HEK293 (cell line): ENCODE data around the gene PCBD1.

Experiments
- CTCF ChIA-PET: fragments of 350-600 bp; formaldehyde crosslinking; extraction: SDS; loops from one replicate; lab custom pipeline; 2021; ENCODE audit warnings: antibody characterized with exemption; lab: Yijun Ruan, JAX
- POLR2A ChIA-PET: fragments of 300-600 bp; formaldehyde crosslinking; extraction: SDS; loops from one replicate; lab custom pipeline; 2020; ENCODE audit warnings: antibody characterized with exemption, inconsistent platforms; lab: Yijun Ruan, JAX
- H3K27ac ChIP-seq: fragments of 200-500 bp; sonication (Bioruptor generic); 2 replicates; pipeline ENCODE4 v1.5.1; 2014; ENCODE audit warnings: low read depth, low read length, control low read depth, inconsistent platforms; ENCODE audit errors: extremely low read depth
- H3K36me3 ChIP-seq, 2 experiments: fragments of 200-500 bp in 1 of 2; sonication (Bioruptor generic) in 1 of 2; 1 replicate in 1 of 2; 2 replicates in 1 of 2; pipeline ENCODE4 v1.5.1; 2014 to 2017; ENCODE audit warnings: inconsistent platforms in 2 of 2, low read length in 2 of 2; ENCODE audit not compliant: control insufficient read depth in 2 of 2, insufficient read depth in 1 of 2
- H3K4me1 ChIP-seq: fragments of 200-500 bp; sonication (Bioruptor generic); 2 replicates; pipeline ENCODE4 v1.5.1; 2014; ENCODE audit warnings: mild to moderate bottlenecking, low read length, inconsistent platforms; ENCODE audit not compliant: control insufficient read depth, insufficient read depth
- H3K4me3 ChIP-seq: 2 replicates; pipeline ENCODE4 v1.5.1; 2011; ENCODE audit warnings: low read depth, mild to moderate bottlenecking, control low read depth, low read length, moderate library complexity
- H3K9me3 ChIP-seq: fragments of 200-500 bp; sonication (Bioruptor generic); 2 replicates; pipeline ENCODE4 v1.5.1; 2014; ENCODE audit warnings: low read depth, low read length, inconsistent platforms; ENCODE audit not compliant: control insufficient read depth, insufficient read depth
- BCL11A ChIP-seq: fragments of 450-650 bp; formaldehyde crosslinking; IDR thresholded peaks from 2 replicates; pipeline ENCODE4 v1.5.1; 2016; ENCODE audit warnings: low read depth, missing biosample characterization, missing genetic modification characterization
- HOXA7 ChIP-seq: sonication (generic); formaldehyde crosslinking; IDR thresholded peaks from 2 replicates; pipeline ENCODE4 v1.8.1; 2022; ENCODE audit warnings: missing genetic modification reagents, borderline replicate concordance
- OSR2 ChIP-seq: fragments of 450-650 bp; formaldehyde crosslinking; IDR thresholded peaks from 2 replicates; pipeline ENCODE4 v1.5.1; 2016; ENCODE audit warnings: missing biosample characterization, missing genetic modification characterization
- RBAK ChIP-seq: fragments of 450-650 bp; formaldehyde crosslinking; IDR thresholded peaks from 2 replicates; pipeline ENCODE4 v1.5.1; 2016; ENCODE audit warnings: missing biosample characterization, missing genetic modification characterization
- SETDB1 ChIP-seq: IDR thresholded peaks from one replicate; pipeline ENCODE4 v1.6.1; 2017; ENCODE audit warnings: mild to moderate bottlenecking, low read length, moderate library complexity, mixed read lengths; ENCODE audit not compliant: insufficient read length
- SP7 ChIP-seq: fragments of 450-650 bp; formaldehyde crosslinking; IDR thresholded peaks from 2 replicates; pipeline ENCODE4 v1.5.1; 2016; ENCODE audit warnings: missing biosample characterization, missing genetic modification characterization
- ZBTB17 ChIP-seq: fragments of 450-650 bp; formaldehyde crosslinking; IDR thresholded peaks from 2 replicates; pipeline ENCODE4 v1.5.1; 2016; ENCODE audit warnings: missing biosample characterization, missing genetic modification characterization
- ZBTB20 ChIP-seq: fragments of 450-650 bp; formaldehyde crosslinking; IDR thresholded peaks from 2 replicates; pipeline ENCODE4 v1.5.1; 2016; ENCODE audit warnings: missing biosample characterization, missing genetic modification characterization
- ZBTB21 ChIP-seq: fragments of 450-650 bp; formaldehyde crosslinking; IDR thresholded peaks from 2 replicates; pipeline ENCODE4 v1.5.1; 2017; ENCODE audit warnings: missing biosample characterization, missing genetic modification characterization
- ZNF16 ChIP-seq: fragments of 450-650 bp; formaldehyde crosslinking; IDR thresholded peaks from 2 replicates; pipeline ENCODE4 v1.5.1; 2016; ENCODE audit warnings: low read depth, missing biosample characterization, missing genetic modification characterization
- ZNF202 ChIP-seq: fragments of 450-650 bp; formaldehyde crosslinking; IDR thresholded peaks from 2 replicates; pipeline ENCODE4 v1.5.1; 2016; ENCODE audit warnings: missing biosample characterization, missing genetic modification characterization, borderline replicate concordance
- ZNF223 ChIP-seq: fragments of 450-650 bp; formaldehyde crosslinking; IDR thresholded peaks from 2 replicates; pipeline ENCODE4 v1.5.1; 2016; ENCODE audit warnings: missing biosample characterization, missing genetic modification characterization
- ZNF24 ChIP-seq: fragments of 450-650 bp; formaldehyde crosslinking; IDR thresholded peaks from 2 replicates; pipeline ENCODE4 v1.5.1; 2016; ENCODE audit warnings: missing biosample characterization, missing genetic modification characterization
- ZNF302 ChIP-seq: fragments of 450-650 bp; formaldehyde crosslinking; IDR thresholded peaks from 2 replicates; pipeline ENCODE4 v1.5.1; 2016; ENCODE audit warnings: missing biosample characterization, missing genetic modification characterization, low read depth
- ZNF423 ChIP-seq: fragments of 450-650 bp; formaldehyde crosslinking; IDR thresholded peaks from 2 replicates; pipeline ENCODE4 v1.5.1; 2016; ENCODE audit warnings: missing biosample characterization, missing genetic modification characterization
- ZNF426 ChIP-seq: fragments of 450-650 bp; formaldehyde crosslinking; IDR thresholded peaks from 2 replicates; pipeline ENCODE4 v1.5.1; 2017; ENCODE audit warnings: missing biosample characterization, missing genetic modification characterization, mild to moderate bottlenecking, inconsistent platforms, moderate library complexity
- ZNF48 ChIP-seq: fragments of 450-650 bp; formaldehyde crosslinking; IDR thresholded peaks from 2 replicates; pipeline ENCODE4 v1.5.1; 2016; ENCODE audit warnings: missing biosample characterization, missing genetic modification characterization
- ZNF544 ChIP-seq: fragments of 450-650 bp; formaldehyde crosslinking; IDR thresholded peaks from 2 replicates; pipeline ENCODE4 v1.5.0; 2017; ENCODE audit warnings: missing biosample characterization, missing genetic modification characterization
- ZNF548 ChIP-seq: fragments of 450-650 bp; formaldehyde crosslinking; IDR thresholded peaks from 2 replicates; pipeline ENCODE4 v1.5.1; 2016; ENCODE audit warnings: missing biosample characterization, missing genetic modification characterization
- ZNF549 ChIP-seq: fragments of 450-650 bp; IDR thresholded peaks from 2 replicates; pipeline ENCODE4 v1.5.1; 2018; ENCODE audit warnings: missing biosample characterization, missing genetic modification characterization, mild to moderate bottlenecking, inconsistent platforms, moderate library complexity
- ZNF585B ChIP-seq: fragments of 450-650 bp; formaldehyde crosslinking; IDR thresholded peaks from 2 replicates; pipeline ENCODE4 v1.5.1; 2016; ENCODE audit warnings: missing biosample characterization, missing genetic modification characterization
- ZNF610 ChIP-seq: fragments of 450-650 bp; formaldehyde crosslinking; IDR thresholded peaks from 2 replicates; pipeline ENCODE4 v1.5.1; 2016; ENCODE audit warnings: missing biosample characterization, missing genetic modification characterization, borderline replicate concordance
- ZNF654 ChIP-seq: fragments of 450-650 bp; formaldehyde crosslinking; IDR thresholded peaks from 2 replicates; pipeline ENCODE4 v1.5.1; 2016; ENCODE audit warnings: low read depth, missing biosample characterization, missing genetic modification characterization
- ZNF777 ChIP-seq: fragments of 450-650 bp; formaldehyde crosslinking; IDR thresholded peaks from 2 replicates; pipeline ENCODE4 v1.5.1; 2017; ENCODE audit warnings: missing biosample characterization, missing genetic modification characterization, borderline replicate concordance
- ZSCAN23 ChIP-seq: fragments of 450-650 bp; formaldehyde crosslinking; IDR thresholded peaks from 2 replicates; pipeline ENCODE4 v1.5.1; 2016; ENCODE audit warnings: missing biosample characterization, missing genetic modification characterization
- TF ChIP-seq, protein P1 (sequence below): fragments of 450-650 bp; formaldehyde crosslinking; IDR thresholded peaks from 2 replicates; pipeline ENCODE4 v1.5.1; 2016; ENCODE audit warnings: missing biosample characterization, missing genetic modification characterization
- TF ChIP-seq, protein P2 (sequence below): fragments of 450-650 bp; formaldehyde crosslinking; IDR thresholded peaks from 2 replicates; pipeline ENCODE4 v1.5.1; 2016; ENCODE audit warnings: missing biosample characterization, missing genetic modification characterization
- TF ChIP-seq, protein P3 (sequence below): fragments of 450-650 bp; formaldehyde crosslinking; IDR thresholded peaks from 2 replicates; pipeline ENCODE4 v1.5.1; 2016; ENCODE audit warnings: missing biosample characterization, missing genetic modification characterization, borderline replicate concordance

PCBD1 gene

DNA sequence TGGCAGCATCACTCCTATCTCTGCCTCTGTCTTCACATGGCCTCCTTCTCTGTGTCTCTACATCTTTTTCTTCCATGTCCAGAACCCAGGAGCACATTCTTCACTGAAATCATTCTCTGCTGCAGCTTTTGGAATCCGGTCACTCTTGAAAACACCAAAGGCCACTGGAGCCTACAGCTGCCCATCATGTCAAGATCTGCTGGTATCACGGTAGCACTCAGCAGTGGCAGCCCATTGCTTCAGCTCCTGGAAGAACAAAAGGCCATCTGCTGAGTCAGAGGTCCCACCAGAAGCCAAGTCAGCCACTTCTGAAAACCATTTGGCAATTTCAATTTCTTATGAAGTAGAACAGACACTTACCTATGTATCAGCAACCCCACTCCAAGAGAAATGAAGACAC is 6.1 kb upstream of the PCBD1 start:
- POLR2A ChIA-PET, result interaction anchor here (0.7 kb wide), 1 partner anchor 355 kb away, joined by 3 read pairs; no protein-coding TSS in a partner anchor
- Histone ChIP-seq H3K4me3 (no peak overlapping the region), H3K9me3 (no peaks in the 10 kb centered on the region), H3K4me1 (no peaks in the 10 kb centered on the region), H3K36me3 (no peaks in the 10 kb centered on the region), H3K27ac (no peak overlapping the region)
- CTCF ChIA-PET, result no interaction called here
- no peak for TF ChIP-seq ZNF202
- TF ChIP-seq ZNF16, result no peak
- no peak for TF ChIP-seq ZBTB21 (tag by site-specific recombination)
- TF ChIP-seq ZSCAN23 (tag by site-specific recombination), result no peak
- TF ChIP-seq ZNF585B, result no peak
- TF ChIP-seq, protein P1, sequence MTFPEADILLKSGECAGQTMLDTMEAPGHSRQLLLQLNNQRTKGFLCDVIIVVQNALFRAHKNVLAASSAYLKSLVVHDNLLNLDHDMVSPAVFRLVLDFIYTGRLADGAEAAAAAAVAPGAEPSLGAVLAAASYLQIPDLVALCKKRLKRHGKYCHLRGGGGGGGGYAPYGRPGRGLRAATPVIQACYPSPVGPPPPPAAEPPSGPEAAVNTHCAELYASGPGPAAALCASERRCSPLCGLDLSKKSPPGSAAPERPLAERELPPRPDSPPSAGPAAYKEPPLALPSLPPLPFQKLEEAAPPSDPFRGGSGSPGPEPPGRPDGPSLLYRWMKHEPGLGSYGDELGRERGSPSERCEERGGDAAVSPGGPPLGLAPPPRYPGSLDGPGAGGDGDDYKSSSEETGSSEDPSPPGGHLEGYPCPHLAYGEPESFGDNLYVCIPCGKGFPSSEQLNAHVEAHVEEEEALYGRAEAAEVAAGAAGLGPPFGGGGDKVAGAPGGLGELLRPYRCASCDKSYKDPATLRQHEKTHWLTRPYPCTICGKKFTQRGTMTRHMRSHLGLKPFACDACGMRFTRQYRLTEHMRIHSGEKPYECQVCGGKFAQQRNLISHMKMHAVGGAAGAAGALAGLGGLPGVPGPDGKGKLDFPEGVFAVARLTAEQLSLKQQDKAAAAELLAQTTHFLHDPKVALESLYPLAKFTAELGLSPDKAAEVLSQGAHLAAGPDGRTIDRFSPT (tag by site-specific recombination), result no peak
- TF ChIP-seq ZBTB17, result no peak
- no peak for TF ChIP-seq ZNF549
- no peak for TF ChIP-seq SETDB1
- TF ChIP-seq ZNF223 (tag by site-specific recombination), result no peak
- no peak for TF ChIP-seq ZNF24 (tag by site-specific recombination)
- no peak for TF ChIP-seq ZNF610
- no peak for TF ChIP-seq ZNF423 (tag by site-specific recombination)
- TF ChIP-seq, protein P2, sequence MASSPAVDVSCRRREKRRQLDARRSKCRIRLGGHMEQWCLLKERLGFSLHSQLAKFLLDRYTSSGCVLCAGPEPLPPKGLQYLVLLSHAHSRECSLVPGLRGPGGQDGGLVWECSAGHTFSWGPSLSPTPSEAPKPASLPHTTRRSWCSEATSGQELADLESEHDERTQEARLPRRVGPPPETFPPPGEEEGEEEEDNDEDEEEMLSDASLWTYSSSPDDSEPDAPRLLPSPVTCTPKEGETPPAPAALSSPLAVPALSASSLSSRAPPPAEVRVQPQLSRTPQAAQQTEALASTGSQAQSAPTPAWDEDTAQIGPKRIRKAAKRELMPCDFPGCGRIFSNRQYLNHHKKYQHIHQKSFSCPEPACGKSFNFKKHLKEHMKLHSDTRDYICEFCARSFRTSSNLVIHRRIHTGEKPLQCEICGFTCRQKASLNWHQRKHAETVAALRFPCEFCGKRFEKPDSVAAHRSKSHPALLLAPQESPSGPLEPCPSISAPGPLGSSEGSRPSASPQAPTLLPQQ, result no peak

DNA sequence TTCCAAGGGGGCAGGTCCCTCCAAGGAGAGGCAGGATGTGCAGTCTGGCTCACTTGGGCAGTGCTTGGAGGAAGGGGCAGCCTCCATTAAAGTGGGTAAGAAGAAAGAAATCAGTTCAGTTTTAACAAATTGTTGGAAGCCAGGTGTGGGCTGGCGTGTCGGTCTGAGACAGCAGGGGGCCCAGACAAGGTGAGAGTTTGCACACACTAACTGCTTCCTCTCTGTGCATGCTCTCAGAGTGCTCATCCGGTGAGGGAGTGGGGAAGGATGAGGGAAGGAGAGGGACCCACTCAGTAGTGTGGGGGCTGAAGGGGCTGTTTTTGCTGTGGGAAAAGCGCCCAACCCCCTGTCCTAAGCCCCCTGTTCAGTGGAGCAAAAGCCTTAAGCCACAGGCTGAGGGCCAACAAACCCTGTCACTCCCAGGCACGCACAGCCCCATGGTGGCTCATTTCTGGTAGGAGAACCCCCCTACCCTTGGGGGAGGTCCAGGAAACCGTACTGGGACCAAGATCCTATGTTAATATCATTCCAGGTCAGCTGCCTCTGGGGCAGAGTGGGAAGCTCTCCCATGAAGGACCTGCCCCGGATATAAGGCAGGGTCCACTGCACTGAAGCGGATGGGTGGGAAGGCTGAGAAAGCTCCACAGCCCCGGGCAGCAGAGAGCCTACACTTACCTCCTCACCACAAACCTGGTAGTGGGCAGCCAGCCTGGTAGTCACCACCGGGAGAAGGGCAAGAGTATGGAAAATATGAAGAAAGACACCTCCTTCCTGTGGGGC is 5.1 kb upstream of the PCBD1 start:
- no peaks in the 10 kb centered on the region for H3K36me3 ChIP-seq
- H3K27ac ChIP-seq, result no peak overlapping the region
- CTCF ChIA-PET, result no interaction called here
- no peaks in the 10 kb centered on the region for H3K9me3 ChIP-seq
- POLR2A ChIA-PET, result no interaction called here
- H3K4me1 ChIP-seq, result peaks cover 4% of the 10 kb centered on the region
- TF ChIP-seq ZNF544 (tag by site-specific recombination) (no peak), ZNF48 (tag by site-specific recombination) (no peak), ZNF548 (no peak), RBAK (tag by site-specific recombination) (no peak), ZNF24 (tag by site-specific recombination) (no peak), ZNF426 (tag by site-specific recombination) (no peak), ZNF302 (tag by site-specific recombination) (no peak), ZBTB20 (tag by site-specific recombination) (no peak), HOXA7 (CRISPR knock-in tag) (no peak), OSR2 (no peak), ZNF777 (no peak), BCL11A (tag by site-specific recombination) (no peak), ZNF654 (tag by site-specific recombination) (no peak), SP7 (tag by site-specific recombination) (no peak)
- TF ChIP-seq, protein P3, sequence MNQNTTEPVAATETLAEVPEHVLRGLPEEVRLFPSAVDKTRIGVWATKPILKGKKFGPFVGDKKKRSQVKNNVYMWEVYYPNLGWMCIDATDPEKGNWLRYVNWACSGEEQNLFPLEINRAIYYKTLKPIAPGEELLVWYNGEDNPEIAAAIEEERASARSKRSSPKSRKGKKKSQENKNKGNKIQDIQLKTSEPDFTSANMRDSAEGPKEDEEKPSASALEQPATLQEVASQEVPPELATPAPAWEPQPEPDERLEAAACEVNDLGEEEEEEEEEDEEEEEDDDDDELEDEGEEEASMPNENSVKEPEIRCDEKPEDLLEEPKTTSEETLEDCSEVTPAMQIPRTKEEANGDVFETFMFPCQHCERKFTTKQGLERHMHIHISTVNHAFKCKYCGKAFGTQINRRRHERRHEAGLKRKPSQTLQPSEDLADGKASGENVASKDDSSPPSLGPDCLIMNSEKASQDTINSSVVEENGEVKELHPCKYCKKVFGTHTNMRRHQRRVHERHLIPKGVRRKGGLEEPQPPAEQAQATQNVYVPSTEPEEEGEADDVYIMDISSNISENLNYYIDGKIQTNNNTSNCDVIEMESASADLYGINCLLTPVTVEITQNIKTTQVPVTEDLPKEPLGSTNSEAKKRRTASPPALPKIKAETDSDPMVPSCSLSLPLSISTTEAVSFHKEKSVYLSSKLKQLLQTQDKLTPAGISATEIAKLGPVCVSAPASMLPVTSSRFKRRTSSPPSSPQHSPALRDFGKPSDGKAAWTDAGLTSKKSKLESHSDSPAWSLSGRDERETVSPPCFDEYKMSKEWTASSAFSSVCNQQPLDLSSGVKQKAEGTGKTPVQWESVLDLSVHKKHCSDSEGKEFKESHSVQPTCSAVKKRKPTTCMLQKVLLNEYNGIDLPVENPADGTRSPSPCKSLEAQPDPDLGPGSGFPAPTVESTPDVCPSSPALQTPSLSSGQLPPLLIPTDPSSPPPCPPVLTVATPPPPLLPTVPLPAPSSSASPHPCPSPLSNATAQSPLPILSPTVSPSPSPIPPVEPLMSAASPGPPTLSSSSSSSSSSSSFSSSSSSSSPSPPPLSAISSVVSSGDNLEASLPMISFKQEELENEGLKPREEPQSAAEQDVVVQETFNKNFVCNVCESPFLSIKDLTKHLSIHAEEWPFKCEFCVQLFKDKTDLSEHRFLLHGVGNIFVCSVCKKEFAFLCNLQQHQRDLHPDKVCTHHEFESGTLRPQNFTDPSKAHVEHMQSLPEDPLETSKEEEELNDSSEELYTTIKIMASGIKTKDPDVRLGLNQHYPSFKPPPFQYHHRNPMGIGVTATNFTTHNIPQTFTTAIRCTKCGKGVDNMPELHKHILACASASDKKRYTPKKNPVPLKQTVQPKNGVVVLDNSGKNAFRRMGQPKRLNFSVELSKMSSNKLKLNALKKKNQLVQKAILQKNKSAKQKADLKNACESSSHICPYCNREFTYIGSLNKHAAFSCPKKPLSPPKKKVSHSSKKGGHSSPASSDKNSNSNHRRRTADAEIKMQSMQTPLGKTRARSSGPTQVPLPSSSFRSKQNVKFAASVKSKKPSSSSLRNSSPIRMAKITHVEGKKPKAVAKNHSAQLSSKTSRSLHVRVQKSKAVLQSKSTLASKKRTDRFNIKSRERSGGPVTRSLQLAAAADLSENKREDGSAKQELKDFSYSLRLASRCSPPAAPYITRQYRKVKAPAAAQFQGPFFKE (tag by site-specific recombination), result no peak
- no peak overlapping the region for H3K4me3 ChIP-seq
